HG03139 (cell line): ENCODE data around the gene RASA2.

Experiments used
- ATAC-seq: cut with Tn5 transposase; IDR thresholded peaks from one replicate; pipeline ENCODE4 v1.9.1; 2021; ENCODE audit not compliant: unreplicated experiment

Gene RASA2

DNA sequence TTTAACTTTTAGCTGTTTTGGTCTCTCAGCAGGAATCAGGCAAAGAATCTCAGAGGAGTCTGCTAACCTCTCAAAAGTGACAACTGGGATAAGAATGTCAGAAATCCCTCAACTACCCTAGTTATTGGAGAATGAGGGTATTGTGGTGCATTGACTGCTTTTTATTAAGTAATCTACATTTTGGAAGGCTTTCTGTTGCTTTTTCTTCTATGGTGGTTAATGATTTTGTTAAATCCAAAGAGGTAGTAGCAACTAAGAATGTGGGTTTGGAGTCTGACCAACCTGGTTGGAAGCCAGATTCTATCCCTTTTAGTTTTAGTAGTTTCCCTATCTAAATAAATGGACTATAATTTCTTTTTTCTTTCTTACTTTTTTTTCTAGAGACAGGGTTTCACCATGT, 156.6 kb downstream of the RASA2 start:
- no peak for ATAC-seq

DNA sequence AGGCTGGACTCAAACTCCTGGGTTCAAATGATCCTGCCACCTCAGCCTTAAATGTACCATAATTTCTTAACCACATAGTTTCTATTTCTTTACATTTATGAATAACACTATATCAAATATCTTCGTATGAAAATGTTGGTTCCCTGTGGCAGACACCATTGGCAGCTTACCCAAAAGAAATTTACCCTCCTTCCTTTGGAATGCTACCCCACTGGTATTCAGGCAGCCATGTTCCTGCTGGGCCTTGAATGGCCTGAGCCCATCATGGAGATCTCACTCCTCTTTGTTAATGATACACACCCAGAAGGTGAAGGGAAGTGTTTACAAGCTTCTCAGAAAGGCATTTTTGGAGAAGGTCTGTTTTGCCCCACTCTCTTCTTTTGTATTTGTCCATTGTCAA, 157.0 kb downstream of the RASA2 start:
- ATAC-seq, result no peak

DNA sequence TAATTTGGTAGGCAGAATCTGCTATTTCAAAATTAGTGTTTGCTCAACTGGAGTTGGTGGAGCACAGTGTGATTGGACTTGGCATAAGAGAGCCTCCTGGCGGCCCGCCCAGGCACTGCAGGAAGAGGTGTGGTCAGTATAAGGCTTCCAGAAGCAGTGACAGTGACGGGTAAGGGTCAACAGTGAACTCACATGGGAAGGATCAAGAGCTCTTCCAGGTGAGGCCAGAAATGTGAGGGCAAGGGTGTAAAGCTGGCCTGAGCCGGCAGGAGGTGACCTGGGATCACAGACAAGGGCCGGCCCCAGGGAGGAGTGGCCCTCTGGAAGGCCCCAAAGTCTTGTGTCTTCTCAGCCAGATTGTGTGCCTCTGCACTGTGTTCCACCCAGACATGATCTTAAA, 158.1 kb downstream of the RASA2 start:
- ATAC-seq, result peak; percentile 79

DNA sequence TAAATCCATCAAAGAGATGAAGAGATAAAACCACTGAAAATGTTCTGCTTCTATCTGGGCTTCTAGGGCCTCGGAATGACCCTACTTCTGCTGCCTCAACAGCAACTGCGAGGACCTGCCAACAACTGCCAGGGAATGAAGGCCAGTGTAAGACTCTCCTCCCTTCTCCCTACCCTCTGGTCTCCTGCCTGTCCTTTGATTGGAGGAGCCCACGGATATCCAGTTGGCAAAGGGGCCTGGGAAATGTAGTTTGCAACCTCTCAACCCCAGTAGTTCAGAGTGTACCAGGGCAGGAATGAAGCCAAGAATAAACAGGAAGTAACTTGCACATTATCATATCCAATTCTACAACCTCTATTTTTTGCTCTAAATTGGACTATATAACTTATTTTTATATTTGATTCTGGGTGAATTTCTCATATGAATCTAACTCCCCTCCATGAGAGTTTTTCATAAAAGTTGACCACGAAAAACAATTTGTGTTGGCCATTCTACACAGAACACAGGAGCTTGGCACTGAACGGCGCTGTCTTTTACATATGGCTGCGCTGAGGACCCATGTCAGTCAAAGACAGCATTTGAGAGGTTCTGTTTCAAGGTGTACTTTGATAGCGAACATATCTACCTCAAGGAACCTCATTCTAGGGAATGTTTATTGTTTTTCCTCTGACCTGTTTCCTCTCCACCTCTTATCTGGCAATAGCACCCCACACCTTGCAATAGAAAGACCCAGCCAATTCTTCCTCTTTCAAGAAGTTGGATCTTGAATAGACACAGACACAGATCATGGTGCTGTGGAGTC, 160.1 kb downstream of the RASA2 start:
- no peak for ATAC-seq

DNA sequence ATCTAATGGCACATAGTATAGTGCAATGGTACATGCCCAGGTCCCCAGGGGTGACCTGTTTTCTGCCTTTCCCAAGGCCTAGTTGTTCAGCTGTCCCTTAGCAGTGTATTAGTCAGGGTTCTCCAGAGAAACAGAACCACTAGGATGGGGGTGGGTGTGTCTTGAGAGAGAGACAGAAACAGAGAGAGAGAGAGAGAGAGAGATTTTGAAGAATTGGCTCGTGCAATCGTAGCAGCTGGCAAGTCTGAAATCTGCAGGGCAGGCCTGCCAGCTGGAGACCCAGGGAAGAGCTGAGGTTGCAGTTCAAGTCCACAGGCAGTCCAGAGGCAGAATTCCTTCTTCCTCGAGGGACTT, 160.7 kb downstream of the RASA2 start:
- no peak for ATAC-seq

DNA sequence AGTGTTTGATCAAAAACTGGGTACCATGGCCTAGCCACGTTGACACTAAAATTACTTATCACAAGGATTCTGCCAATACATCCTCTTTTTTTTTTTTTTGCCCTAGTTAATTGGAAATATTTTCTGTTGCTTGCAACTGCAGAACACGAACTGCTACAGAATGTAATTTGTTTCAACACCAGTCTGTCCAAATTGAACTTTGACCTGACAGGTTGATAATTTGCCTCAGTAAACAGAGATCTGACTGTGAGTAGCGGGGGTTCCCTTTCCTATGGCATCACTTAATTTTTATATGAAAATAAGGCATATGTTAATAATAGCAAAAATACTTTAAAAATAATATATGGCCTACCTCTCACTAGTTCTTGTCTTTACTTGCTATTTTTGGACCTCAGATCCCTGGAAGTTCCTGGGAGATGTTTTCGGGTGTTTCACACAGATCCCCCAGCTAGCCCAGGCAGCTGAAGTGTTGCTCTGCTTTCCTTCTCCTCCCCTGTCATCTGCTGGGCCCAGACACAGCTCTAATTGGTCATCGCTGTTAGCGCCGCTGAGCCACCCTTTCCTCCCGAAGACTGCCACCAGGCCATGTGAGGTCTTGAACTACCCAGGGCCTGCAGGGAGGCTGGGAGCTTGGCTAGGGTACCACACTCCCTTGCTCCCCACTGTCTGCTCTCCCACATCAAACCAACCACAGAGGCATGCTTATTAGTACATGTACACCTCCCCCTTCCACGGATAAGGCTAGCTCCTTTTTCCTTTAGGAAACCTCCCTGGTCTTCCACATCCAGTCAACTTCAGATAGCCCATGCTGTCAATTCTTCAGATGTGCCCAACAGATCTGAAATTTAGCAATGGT, 161.5 kb downstream of the RASA2 start:
- no peak for ATAC-seq

DNA sequence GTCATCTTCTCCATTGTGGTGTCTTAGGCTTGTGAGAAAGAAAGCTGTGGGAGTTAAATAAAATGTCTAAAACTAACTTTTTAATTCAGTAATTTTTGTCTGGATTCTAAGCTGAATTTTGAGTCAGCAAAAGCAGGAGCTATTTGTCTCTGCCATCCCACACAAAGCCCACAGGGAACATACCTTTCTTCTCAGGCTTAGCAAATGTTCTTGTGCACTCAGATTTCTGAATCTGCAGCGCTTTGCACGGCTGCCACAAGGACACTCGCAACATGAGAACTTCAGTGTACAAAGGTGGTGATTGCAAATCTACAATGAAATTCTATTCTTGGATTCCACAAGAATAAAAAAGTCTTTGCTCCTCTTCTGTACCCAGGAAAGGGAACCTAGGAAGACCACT, 163.0 kb downstream of the RASA2 start:
- ATAC-seq, result no peak

DNA sequence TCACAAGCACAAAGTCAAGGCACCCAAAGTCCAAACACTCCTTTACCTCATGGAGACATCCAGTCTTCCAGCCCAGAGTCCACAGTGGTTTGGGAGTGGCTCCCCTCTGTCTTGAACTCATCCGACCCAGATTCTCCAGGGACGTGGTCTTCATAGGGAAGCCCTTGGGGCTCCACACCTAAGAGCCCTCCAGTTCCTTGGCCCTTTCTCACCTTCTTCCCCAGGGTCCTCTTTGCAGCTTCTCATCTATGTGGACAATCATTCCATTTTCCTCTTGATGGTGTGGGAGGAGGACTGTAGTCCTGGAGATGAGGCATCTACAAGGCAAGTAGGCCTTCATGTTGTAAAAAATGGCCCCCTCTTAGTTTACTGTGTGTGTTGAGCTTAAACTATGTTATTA, 164.0 kb downstream of the RASA2 start:
- no peak for ATAC-seq

DNA sequence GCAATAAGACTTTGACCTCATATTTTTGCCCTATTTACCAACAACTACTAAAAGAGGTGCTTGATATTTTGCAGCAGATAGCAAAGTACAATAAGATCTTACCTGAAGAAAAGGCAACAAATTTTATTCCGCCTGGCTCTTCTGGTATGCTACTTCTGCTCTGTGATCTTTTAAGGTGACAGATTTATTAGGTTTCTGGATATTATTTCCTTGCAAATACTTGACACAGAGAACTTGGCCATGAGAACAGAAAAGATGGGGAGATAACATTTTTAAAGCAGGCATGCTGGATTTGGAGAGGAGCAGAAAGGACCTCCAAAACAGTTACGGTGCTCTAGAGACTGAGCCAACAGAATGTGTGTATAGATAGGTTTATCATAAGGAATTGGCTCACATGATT, 164.6 kb downstream of the RASA2 start:
- no peak for ATAC-seq

DNA sequence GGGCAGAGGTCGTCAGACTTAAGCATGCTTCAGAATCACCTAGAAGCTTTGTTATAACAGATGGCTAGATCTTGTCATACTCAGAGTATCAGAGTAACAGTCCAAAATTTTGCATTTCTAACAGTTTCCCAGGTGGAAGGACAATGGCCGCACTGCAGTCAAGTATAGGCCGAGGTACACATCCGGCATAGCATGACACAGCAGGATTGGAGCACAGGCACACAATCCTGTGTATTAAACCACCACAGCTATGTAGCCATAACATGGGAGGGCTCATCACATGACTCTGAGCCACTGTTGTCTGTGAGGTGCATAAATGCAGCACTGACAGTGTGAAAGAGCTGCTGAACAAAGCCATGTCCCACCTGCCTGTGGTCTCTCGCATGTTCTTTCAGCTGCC, 165.5 kb downstream of the RASA2 start:
- ATAC-seq, result no peak

DNA sequence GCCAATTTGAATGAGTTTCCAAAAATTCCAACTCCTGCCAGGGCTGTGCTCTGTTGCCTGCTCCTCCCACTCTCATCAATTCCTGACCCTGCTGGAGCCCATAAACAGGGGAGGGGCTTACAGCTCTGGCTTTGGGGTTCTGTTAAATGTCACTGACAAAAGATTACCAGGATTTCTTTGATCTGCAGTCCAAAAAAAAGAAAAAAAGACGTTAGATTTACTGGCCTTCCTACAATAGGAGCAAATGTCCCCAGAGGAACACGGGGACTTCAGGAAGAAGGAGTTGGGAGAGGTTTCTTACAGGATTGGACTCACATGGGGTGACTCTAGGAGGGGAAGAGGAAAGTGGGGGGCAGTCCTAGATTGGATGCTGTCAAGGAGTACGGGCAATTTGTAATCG, 167.0 kb downstream of the RASA2 start:
- no peak for ATAC-seq

DNA sequence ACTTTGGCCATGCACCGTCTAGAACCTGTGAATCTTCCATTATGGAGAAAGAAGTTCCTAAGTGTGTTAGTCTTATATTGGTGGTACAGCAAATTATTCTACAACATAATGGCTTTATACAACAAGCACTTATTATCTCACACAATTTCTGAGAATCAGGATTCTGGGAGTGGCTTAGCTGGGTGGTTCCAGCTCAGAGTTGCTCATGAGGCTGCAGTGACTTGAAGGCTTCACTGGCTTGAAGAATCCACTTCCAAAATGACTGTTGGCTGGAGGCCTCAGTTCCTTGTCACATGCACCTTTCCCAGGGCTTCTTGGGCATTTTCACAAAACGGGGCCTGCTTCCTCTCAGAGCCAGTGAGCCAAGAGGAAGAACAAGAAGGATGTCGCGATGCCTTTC, 169.0 kb downstream of the RASA2 start:
- no peak for ATAC-seq

DNA sequence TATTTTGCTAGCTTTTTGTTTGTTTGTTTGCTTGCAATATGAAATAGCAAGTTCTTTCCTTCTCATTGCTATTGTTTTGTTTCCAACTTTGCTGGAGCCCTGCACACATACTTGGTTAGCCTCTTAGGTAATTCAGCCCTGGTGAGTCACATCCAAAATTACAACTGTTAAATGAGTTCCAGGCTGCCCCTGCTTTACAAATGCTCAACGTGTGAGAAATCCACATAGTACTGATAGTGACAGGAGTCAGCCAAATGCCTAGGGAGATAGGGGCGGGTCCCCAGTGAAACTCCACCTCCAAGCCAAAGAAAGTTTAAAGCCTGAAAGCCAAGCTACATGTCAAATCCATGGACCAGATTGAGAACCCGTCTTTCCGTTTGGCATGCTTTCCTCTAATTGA, 169.9 kb downstream of the RASA2 start:
- ATAC-seq, result no peak

DNA sequence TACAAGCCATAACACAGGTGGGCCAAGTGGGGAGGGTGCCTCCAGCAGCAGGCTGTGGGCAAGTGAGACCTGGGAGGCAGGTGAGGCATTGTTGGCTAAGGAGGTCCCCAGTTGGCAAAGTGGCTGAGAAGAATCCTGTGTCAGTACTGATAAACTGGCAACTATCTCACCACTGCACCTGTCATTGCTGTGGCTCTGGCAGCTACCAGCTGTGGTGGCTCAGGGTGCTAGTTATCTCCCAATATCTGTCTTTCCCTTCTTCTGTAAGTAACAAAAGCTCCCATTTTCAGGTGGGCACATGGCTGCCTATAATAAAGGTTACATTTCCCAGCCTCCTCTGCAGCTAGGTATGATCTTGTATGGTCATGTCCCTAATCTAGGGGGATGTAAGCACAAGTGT, 170.7 kb downstream of the RASA2 start:
- no peak for ATAC-seq

DNA sequence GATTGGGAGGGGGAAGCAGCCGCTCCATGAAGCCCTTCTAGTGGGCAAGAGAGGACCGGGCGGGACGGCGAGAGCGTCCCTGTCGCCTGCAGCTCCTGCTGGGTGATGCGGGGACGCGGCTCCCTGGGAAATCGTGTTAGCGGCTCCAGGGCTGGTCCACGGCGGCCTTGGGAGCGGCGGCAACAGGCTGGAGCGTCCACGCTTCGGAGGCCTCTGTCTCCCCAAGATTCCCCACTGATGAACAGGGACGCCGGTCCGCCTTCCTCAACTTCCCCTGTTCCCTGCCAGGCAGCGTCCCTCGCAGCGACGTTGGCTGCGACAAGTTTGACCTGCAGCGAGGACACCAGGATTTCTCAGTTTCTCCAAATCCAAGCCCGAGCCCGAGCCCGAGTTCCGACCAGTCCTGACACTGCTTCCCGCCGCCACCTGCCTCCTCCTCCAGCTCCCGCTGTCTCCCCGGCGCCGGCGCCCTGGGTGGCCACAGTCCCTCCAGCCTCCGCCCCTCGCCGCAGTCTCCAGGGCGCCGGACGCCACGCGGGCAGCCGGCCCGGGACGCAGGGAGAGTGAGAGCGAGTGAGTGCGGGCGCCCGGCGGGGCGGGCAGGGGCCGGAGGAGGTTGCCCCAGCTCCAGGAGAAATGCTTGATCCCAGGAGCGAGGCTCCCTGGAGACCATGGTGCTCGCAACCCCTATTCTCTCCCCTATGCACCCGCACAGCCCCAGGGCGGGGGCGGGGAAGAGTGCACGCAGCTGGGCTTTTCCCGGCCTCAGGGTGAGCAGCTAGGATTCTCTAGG, 173.2 kb downstream of the RASA2 start:
- ATAC-seq, result no peak

DNA sequence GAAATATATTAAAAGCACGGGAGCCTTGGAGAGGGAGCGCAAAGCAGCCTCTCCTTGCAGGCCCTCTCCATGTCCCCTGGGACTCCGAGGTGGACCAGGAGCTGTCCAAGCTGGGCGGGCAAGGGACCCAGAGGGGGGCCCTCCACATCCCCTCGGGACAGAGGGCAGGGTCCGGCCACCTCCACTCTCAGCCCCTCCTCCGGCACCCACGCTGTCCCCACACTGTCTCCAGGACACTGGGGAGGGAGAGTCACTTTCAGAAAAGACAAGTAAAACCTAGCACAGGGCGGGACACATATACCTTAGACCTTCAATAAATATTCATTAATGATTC, 173.8 kb downstream of the RASA2 start:
- ATAC-seq, result no peak

DNA sequence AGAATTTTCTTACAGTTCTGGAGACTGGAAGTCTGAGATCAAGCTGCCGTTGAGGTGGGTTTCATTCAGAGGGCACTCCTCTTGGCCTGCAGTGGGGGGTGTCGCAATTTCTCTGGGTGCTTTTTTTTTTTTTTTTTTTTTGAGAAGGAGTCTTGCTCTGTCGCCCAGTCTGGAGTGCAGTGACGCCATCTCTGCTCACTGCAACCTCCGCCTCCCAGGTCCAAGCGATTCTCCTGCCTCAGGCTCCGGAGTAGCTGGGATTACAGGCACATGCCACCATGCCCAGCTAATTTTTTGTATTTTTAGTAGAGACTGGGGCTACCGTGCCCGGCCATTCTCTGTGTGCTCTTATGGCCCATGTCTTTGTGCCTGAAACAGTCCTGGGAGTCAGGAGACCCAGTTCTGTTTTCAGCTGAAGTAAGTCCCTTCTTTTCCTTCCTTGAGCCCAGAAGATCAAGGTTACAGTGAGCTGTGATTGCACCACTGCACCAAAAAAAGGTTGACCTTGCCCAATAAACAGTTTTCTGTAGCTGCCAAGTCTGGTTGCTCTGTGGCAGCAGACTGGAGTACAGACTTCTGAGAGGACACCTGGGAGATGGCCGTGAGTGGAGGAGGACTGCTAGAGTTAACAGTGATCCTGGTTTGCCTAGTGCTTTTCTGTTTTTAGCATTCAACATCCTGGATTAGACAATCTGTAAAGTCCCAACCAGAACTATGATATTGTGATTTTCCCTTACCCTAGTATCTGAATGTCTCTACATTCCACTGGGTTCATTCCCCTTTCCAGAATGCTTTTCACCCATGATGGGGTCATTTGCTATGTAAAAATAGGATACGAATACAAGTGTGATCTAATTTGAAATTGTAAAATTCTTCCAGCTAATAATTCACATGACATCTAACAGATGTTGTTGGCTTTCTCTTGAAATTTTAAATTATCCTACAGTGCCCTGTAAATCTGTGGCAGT, 174.7 kb downstream of the RASA2 start:
- ATAC-seq, result no peak

DNA sequence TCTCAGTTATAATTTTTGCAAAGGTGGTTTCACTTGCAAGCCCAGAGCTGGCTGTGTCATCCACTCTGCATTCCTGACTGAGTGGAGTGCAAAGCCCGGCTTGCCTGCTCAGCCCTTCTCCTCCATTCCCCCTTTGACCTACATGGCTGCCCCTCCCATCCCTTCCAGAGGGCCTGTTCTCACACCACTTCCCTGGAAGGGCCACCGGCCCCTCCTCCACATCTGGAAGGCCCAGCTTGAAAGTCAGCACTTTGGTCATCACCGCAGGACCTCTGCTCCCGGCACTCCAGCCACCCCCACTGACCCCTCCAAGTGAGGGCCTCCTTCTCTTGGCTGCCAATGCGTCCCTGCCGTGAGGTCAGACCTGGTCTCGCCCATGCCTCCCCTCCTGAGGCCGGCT, 177.2 kb downstream of the RASA2 start:
- ATAC-seq, result no peak
